IMR-90 (cell line): ENCODE measurements around the gene KCTD8.

Source experiments
- CEBPB ChIP-seq: IDR thresholded peaks from 2 replicates; pipeline ENCODE4 v1.6.1; 2012; ENCODE audit warnings: low read depth, low read length, improper control_type of control experiment
- MAFK ChIP-seq: IDR thresholded peaks from 2 replicates; pipeline ENCODE4 v1.6.1; 2012; ENCODE audit warnings: low read depth, low read length, improper control_type of control experiment
- POLR2A ChIP-seq: IDR thresholded peaks from 2 replicates; pipeline ENCODE4 v1.6.1; 2012; ENCODE audit warnings: mild to moderate bottlenecking, low read depth, low read length
- RAD21 ChIP-seq: IDR thresholded peaks from 2 replicates; pipeline ENCODE4 v1.6.1; 2012; ENCODE audit warnings: low read length, improper control_type of control experiment
- RCOR1 ChIP-seq: IDR thresholded peaks from 2 replicates; pipeline ENCODE4 v1.6.1; 2012; ENCODE audit warnings: mild to moderate bottlenecking, low read length, improper control_type of control experiment; ENCODE audit not compliant: insufficient replicate concordance
- RFX5 ChIP-seq: IDR thresholded peaks from 2 replicates; pipeline ENCODE4 v1.8.0; 2012; ENCODE audit warnings: low read depth, mild to moderate bottlenecking, low read length, moderate library complexity
- TF ChIP-seq, protein P1 (sequence below): conservative IDR thresholded peaks from 2 replicates; pipeline ENCODE4 v1.5.1; 2012; ENCODE audit warnings: mild to moderate bottlenecking, low read depth, low read length, improper control_type of control experiment
- TF ChIP-seq, protein P2 (sequence below): fragments of 150-350 bp; IDR thresholded peaks from 2 replicates; pipeline ENCODE4 v1.6.1; 2016; ENCODE audit warnings: low read depth, mild to moderate bottlenecking, low read length, moderate library complexity, borderline replicate concordance

DNA sequence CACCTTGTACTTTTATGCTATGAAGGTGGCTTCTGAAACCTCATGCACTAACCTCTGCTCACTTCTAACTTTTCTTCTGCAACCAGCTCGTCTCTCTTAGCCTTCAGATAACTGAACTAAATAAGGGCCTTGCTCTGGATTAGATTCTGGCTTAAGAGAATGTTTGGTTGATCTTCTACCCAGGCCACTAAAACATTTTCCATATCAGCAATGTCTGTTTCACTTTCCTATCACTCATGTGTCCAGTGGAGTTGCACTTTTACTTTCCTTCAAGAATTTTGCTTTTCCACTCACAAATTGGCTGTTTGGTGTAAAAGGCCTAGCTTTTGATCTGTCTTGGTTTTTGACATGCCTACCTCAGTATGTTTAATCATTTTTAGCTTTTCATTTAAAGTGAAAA lies 105.8 kb downstream of the KCTD8 start:
- TF ChIP-seq POLR2A: no peak
- TF ChIP-seq, protein P1, sequence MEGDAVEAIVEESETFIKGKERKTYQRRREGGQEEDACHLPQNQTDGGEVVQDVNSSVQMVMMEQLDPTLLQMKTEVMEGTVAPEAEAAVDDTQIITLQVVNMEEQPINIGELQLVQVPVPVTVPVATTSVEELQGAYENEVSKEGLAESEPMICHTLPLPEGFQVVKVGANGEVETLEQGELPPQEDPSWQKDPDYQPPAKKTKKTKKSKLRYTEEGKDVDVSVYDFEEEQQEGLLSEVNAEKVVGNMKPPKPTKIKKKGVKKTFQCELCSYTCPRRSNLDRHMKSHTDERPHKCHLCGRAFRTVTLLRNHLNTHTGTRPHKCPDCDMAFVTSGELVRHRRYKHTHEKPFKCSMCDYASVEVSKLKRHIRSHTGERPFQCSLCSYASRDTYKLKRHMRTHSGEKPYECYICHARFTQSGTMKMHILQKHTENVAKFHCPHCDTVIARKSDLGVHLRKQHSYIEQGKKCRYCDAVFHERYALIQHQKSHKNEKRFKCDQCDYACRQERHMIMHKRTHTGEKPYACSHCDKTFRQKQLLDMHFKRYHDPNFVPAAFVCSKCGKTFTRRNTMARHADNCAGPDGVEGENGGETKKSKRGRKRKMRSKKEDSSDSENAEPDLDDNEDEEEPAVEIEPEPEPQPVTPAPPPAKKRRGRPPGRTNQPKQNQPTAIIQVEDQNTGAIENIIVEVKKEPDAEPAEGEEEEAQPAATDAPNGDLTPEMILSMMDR: no peak
- TF ChIP-seq RAD21: no peak
- TF ChIP-seq, protein P2, sequence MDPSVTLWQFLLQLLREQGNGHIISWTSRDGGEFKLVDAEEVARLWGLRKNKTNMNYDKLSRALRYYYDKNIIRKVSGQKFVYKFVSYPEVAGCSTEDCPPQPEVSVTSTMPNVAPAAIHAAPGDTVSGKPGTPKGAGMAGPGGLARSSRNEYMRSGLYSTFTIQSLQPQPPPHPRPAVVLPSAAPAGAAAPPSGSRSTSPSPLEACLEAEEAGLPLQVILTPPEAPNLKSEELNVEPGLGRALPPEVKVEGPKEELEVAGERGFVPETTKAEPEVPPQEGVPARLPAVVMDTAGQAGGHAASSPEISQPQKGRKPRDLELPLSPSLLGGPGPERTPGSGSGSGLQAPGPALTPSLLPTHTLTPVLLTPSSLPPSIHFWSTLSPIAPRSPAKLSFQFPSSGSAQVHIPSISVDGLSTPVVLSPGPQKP: no peak
- no peak for TF ChIP-seq RCOR1
- no peak for TF ChIP-seq MAFK
- no peak for TF ChIP-seq CEBPB
- TF ChIP-seq RFX5: no peak
